Activated CD8-positive, alpha-beta T cell treated with anti-CD3 and anti-CD28 coated beads for 36 hours (primary cell): ENCODE results near the gene USP22. TPM values are rescaled to one million over a fixed set of nuclear protein-coding genes. Genes with fewer than 3 reads are reported as not detected.
"Not testable (repeated sequence)": the region's sequence is repeated elsewhere in the genome, so short reads cannot be mapped to it uniquely, and the experiment has no call there.

Experiments used
- ATAC-seq: fragments of 200-7000 bp; cut with Tn5 transposase; one replicate; pipeline ENCODE4 v1.10.0; 2021; ENCODE audit warnings: mild to moderate bottlenecking, moderate library complexity
- CTCF ChIA-PET: fragments of 350-600 bp; sonication (Branson Sonifier 250); formaldehyde crosslinking; loops from one replicate; lab custom pipeline; 2021; ENCODE audit warnings: antibody characterized with exemption; lab: Charles Lee
- POLR2A ChIA-PET: fragments of 350-600 bp; sonication (Branson Sonifier 250); formaldehyde crosslinking; loops from one replicate; lab custom pipeline; 2021; ENCODE audit warnings: antibody characterized with exemption; lab: Charles Lee
- DNase-seq: peaks from one replicate; pipeline ENCODE4 v3.0.0-alpha.2; 2020
- H3K27ac Mint-ChIP-seq: one replicate; pipeline ENCODE4 v1.8.0; 2021; ENCODE audit warnings: mild to moderate bottlenecking, mixed read lengths
- H3K27me3 Mint-ChIP-seq: one replicate; pipeline ENCODE4 v1.8.0; 2021; ENCODE audit warnings: mixed read lengths
- H3K36me3 Mint-ChIP-seq: one replicate; pipeline ENCODE4 v1.8.0; 2021; ENCODE audit warnings: low read depth, mixed read lengths
- H3K4me1 Mint-ChIP-seq: one replicate; pipeline ENCODE4 v1.8.0; 2021; ENCODE audit warnings: low read depth, mixed read lengths
- H3K4me3 Mint-ChIP-seq: one replicate; pipeline ENCODE4 v1.8.0; 2021; ENCODE audit warnings: mild to moderate bottlenecking, moderate library complexity, mixed read lengths
- H3K9me3 Mint-ChIP-seq: one replicate; pipeline ENCODE4 v1.8.0; 2021; ENCODE audit warnings: mixed read lengths
- CTCF ChIP-seq: fragments of 200-600 bp; IDR thresholded peaks from one replicate; pipeline ENCODE4 v1.8.0; 2022; ENCODE audit warnings: antibody characterized with exemption, mild to moderate bottlenecking
- intact Hi-C: fragments of 100-400 bp; cut with micrococcal nuclease; formaldehyde crosslinking; loops from one replicate; pipeline ENCODE4 v1.10.0; 2022
- total RNA-seq, 2 experiments: library from RNA; stranded (reverse); gene quantifications; one replicate each; pipeline ENCODE4 v1.2.3, GENCODE V29; 2021

The USP22 gene
- total RNA-seq, 2 experiments from 2014 or later = 149 to 153 TPM

- H3K36me3 Mint-ChIP-seq = no peaks in the 10 kb centered on the region
- no peaks in the 10 kb centered on the region for H3K9me3 Mint-ChIP-seq
- H3K4me3 Mint-ChIP-seq = no peak overlapping the region
- H3K4me1 Mint-ChIP-seq = no peaks in the 10 kb centered on the region
- intact Hi-C loops = no loop called here
- TF ChIP-seq CTCF = no peak
- POLR2A ChIA-PET = no interaction called here
- H3K27me3 Mint-ChIP-seq = peaks cover 7% of the 10 kb centered on the region
- DNase-seq = no peak
- CTCF ChIA-PET = no interaction called here
- no peak for ATAC-seq
- H3K27ac Mint-ChIP-seq = no peak overlapping the region
These were observed 42.9 kb upstream of the USP22 start for GRCh38 chr17:21085707-21086106.

DNA sequence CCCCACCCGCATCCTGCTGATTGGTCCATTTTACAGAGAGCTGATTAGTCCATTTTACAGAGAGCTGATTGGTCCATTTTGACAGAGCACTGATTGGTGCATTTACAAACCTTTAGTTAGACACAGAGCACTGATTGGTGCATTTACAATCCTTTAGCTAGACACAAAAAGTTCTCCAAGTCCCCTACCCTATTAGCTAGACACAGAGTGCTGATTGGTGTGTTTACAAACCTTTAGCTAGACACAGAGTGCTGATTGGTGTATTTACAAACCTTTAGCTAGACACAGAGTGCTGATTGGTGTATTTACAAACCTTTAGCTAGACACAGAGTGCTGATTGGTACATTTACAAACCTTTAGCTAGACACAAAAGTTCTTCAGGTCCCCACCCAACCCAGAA, 42.5 kb upstream of the USP22 start:
- intact Hi-C loops, CTCF ChIA-PET, ATAC-seq, DNase-seq, H3K36me3 Mint-ChIP-seq, H3K4me1 Mint-ChIP-seq, H3K27me3 Mint-ChIP-seq, H3K27ac Mint-ChIP-seq, H3K9me3 Mint-ChIP-seq, H3K4me3 Mint-ChIP-seq, POLR2A ChIA-PET: not testable (repeated sequence)

- ChIA-PET POLR2A (no interaction called here), CTCF (no interaction called here)
- no peaks in the 10 kb centered on the region for H3K36me3 Mint-ChIP-seq
- H3K4me3 Mint-ChIP-seq = no peak overlapping the region
- no peak for DNase-seq
- intact Hi-C loops = no loop called here
- no peaks in the 10 kb centered on the region for H3K4me1 Mint-ChIP-seq
- no peak for TF ChIP-seq CTCF
- H3K27ac Mint-ChIP-seq = no peak overlapping the region
- ATAC-seq = peak; percentile 30
- peaks cover 7% of the 10 kb centered on the region for H3K27me3 Mint-ChIP-seq
- H3K9me3 Mint-ChIP-seq = no peaks in the 10 kb centered on the region
These were observed 39.2 kb upstream of the USP22 start for GRCh38 chr17:21082001-21082436.

GRCh38 chr17:21079196-21079595, 36.4 kb upstream of the USP22 start:
- Mint-ChIP-seq H3K27me3 (peaks cover 2% of the 10 kb centered on the region), H3K4me1 (no peaks in the 10 kb centered on the region), H3K27ac (no peak overlapping the region), H3K4me3 (no peak overlapping the region), H3K36me3 (no peaks in the 10 kb centered on the region), H3K9me3 (no peaks in the 10 kb centered on the region)
- DNase-seq (no peak), ATAC-seq (no peak)
- POLR2A ChIA-PET = interaction anchor here (0.7 kb wide), 1 partner anchor 117 kb away, joined by 3 read pairs; no protein-coding TSS in a partner anchor
- CTCF ChIA-PET = interaction anchor here (0.7 kb wide), 1 partner anchor 20 kb away, joined by 3 read pairs; no protein-coding TSS in a partner anchor
- intact Hi-C loops = no loop called here
- no peak for TF ChIP-seq CTCF

GRCh38 chr17:21078016-21078780, 35.4 kb upstream of the USP22 start:
- no peak for TF ChIP-seq CTCF
- ATAC-seq (no peak), DNase-seq (no peak)
- H3K36me3 Mint-ChIP-seq = no peaks in the 10 kb centered on the region
- H3K27ac Mint-ChIP-seq = no peak overlapping the region
- ChIA-PET POLR2A (interaction anchor here (0.7 kb wide), 1 partner anchor 118 kb away, joined by 3 read pairs; no protein-coding TSS in a partner anchor), CTCF (no interaction called here)
- no peaks in the 10 kb centered on the region for H3K4me1 Mint-ChIP-seq
- peaks cover 2% of the 10 kb centered on the region for H3K27me3 Mint-ChIP-seq
- H3K4me3 Mint-ChIP-seq = no peak overlapping the region
- intact Hi-C loops = no loop called here
- H3K9me3 Mint-ChIP-seq = no peaks in the 10 kb centered on the region
